Measurements from ENCODE around the gene AQP3.
"Not testable (repeated sequence)": the region's sequence is repeated elsewhere in the genome, so short reads cannot be mapped to it uniquely, and the experiment has no call there.

AQP3 gene

GRCh38 chr9:33408087-33408486, 39.3 kb downstream of the AQP3 start:
- Histone ChIP-seq H3K36me3 (ENCODE audit: control insufficient read depth in 4 of 4, insufficient read depth in 4 of 4, low read length in 3 of 4) (no peaks in the 10 kb centered on the region), H3K27ac (ENCODE audit: insufficient read depth in 1 of 2, low read depth in 1 of 2, low read length in 2 of 2, poor library complexity in 1 of 2, severe bottlenecking in 2 of 2) (no peak overlapping the region), H3K4me3 (ENCODE audit: control insufficient read depth in 1 of 7, extremely low read depth in 1 of 7, insufficient read depth in 4 of 7, low read depth in 2 of 7, low read length in 6 of 7) (no peak overlapping the region), H3K27me3 (replicated peaks in 2 of 5; ENCODE audit: control insufficient read depth in 4 of 5, insufficient read depth in 5 of 5, low read length in 4 of 5) (no peaks in the 10 kb centered on the region), H3K4me1 (ENCODE audit: control extremely low read depth in 1 of 4, control insufficient read depth in 4 of 4, insufficient read depth in 4 of 4, low read length in 3 of 4) (no peaks in the 10 kb centered on the region), H3K9me3 (ENCODE audit: control extremely low read depth in 1 of 5, control insufficient read depth in 4 of 5, insufficient read depth in 2 of 5, low read depth in 1 of 5, low read length in 4 of 5) (no peaks in the 10 kb centered on the region)
- no peak for DNase-seq
- ChIA-PET CTCF (interaction anchor here (1.0 to 1.8 kb wide), 3 partner anchors 44 to 59 kb away, joined by 3 to 6 read pairs (median 5); no protein-coding TSS in a partner anchor), POLR2A (no interaction called here)
- 96% methylated on average over 3 of the region's 5 CpGs for WGBS (ENCODE audit: insufficient coverage)

GRCh38 chr9:33407061-33407460, 40.3 kb downstream of the AQP3 start:
- POLR2A ChIA-PET = interaction anchor here (0.6 kb wide), 1 partner anchor 16 kb away, joined by 5 read pairs; no protein-coding TSS in a partner anchor
- H3K27ac ChIP-seq (ENCODE audit: insufficient read depth in 1 of 2, low read depth in 1 of 2, low read length in 2 of 2, poor library complexity in 1 of 2, severe bottlenecking in 2 of 2) = no peak overlapping the region
- whole genome bisulfite sequencing (ENCODE audit: insufficient coverage) = 83% methylated on average over 1 of the region's 3 CpGs

GRCh38 chr9:33404788-33405362, 42.5 kb downstream of the AQP3 start:
- Histone ChIP-seq H3K36me3 (ENCODE audit: control insufficient read depth in 4 of 4, insufficient read depth in 4 of 4, low read length in 3 of 4) (no peaks in the 10 kb centered on the region), H3K27ac (ENCODE audit: insufficient read depth in 1 of 2, low read depth in 1 of 2, low read length in 2 of 2, poor library complexity in 1 of 2, severe bottlenecking in 2 of 2) (no peak overlapping the region), H3K4me1 (ENCODE audit: control extremely low read depth in 1 of 4, control insufficient read depth in 4 of 4, insufficient read depth in 4 of 4, low read length in 3 of 4) (no peaks in the 10 kb centered on the region), H3K27me3 (replicated peaks in 2 of 5; ENCODE audit: control insufficient read depth in 4 of 5, insufficient read depth in 5 of 5, low read length in 4 of 5) (no peaks in the 10 kb centered on the region), H3K9me3 (ENCODE audit: control extremely low read depth in 1 of 5, control insufficient read depth in 4 of 5, insufficient read depth in 2 of 5, low read depth in 1 of 5, low read length in 4 of 5) (no peaks in the 10 kb centered on the region), H3K4me3 (ENCODE audit: control insufficient read depth in 1 of 7, extremely low read depth in 1 of 7, insufficient read depth in 4 of 7, low read depth in 2 of 7, low read length in 6 of 7) (no peak overlapping the region)
- no peak for DNase-seq
- ChIA-PET CTCF (interaction anchor here (1.0 to 4.8 kb wide), 10 partner anchors 9 to 211 kb away, joined by 4 to 40 read pairs (median 6); partner anchors contain the start of gene NOL6), POLR2A (no interaction called here)
- WGBS (ENCODE audit: insufficient coverage) = 88% methylated on average over 1 of the region's 4 CpGs

More at GRCh38 chr9:33407061-33407460, 40.3 kb downstream of the AQP3 start:
- Histone ChIP-seq H3K4me3 (ENCODE audit: control insufficient read depth in 1 of 7, extremely low read depth in 1 of 7, insufficient read depth in 4 of 7, low read depth in 2 of 7, low read length in 6 of 7) (no peak overlapping the region), H3K9me3 (ENCODE audit: control extremely low read depth in 1 of 5, control insufficient read depth in 4 of 5, insufficient read depth in 2 of 5, low read depth in 1 of 5, low read length in 4 of 5) (no peaks in the 10 kb centered on the region), H3K27me3 (replicated peaks in 2 of 5; ENCODE audit: control insufficient read depth in 4 of 5, insufficient read depth in 5 of 5, low read length in 4 of 5) (no peaks in the 10 kb centered on the region), H3K36me3 (ENCODE audit: control insufficient read depth in 4 of 4, insufficient read depth in 4 of 4, low read length in 3 of 4) (no peaks in the 10 kb centered on the region), H3K4me1 (ENCODE audit: control extremely low read depth in 1 of 4, control insufficient read depth in 4 of 4, insufficient read depth in 4 of 4, low read length in 3 of 4) (no peaks in the 10 kb centered on the region)
- DNase-seq = no peak
- CTCF ChIA-PET = interaction anchor here (1.8 kb wide), 1 partner anchor 60 kb away, joined by 5 read pairs; no protein-coding TSS in a partner anchor

GRCh38 chr9:33403941-33404787, 43.2 kb downstream of the AQP3 start:
- H3K27ac ChIP-seq (ENCODE audit: insufficient read depth in 1 of 2, low read depth in 1 of 2, low read length in 2 of 2, poor library complexity in 1 of 2, severe bottlenecking in 2 of 2) = no peak overlapping the region
- no peaks in the 10 kb centered on the region for H3K4me1 ChIP-seq (ENCODE audit: control extremely low read depth in 1 of 4, control insufficient read depth in 4 of 4, insufficient read depth in 4 of 4, low read length in 3 of 4)
- no peaks in the 10 kb centered on the region for H3K36me3 ChIP-seq (ENCODE audit: control insufficient read depth in 4 of 4, insufficient read depth in 4 of 4, low read length in 3 of 4)
- ChIA-PET POLR2A (no interaction called here), CTCF (interaction anchor here (1.0 to 4.8 kb wide), 12 partner anchors 9 to 70 kb away, joined by 3 to 40 read pairs (median 6); partner anchors contain the start of gene NOL6)
- H3K4me3 ChIP-seq (ENCODE audit: control insufficient read depth in 1 of 7, extremely low read depth in 1 of 7, insufficient read depth in 4 of 7, low read depth in 2 of 7, low read length in 6 of 7) = no peak overlapping the region
- WGBS (ENCODE audit: insufficient coverage) = 93% methylated on average over 17 of the region's 17 CpGs
- DNase-seq = no peak
- H3K9me3 ChIP-seq (ENCODE audit: control extremely low read depth in 1 of 5, control insufficient read depth in 4 of 5, insufficient read depth in 2 of 5, low read depth in 1 of 5, low read length in 4 of 5) = no peaks in the 10 kb centered on the region
- H3K27me3 ChIP-seq (replicated peaks in 2 of 5; ENCODE audit: control insufficient read depth in 4 of 5, insufficient read depth in 5 of 5, low read length in 4 of 5) = no peaks in the 10 kb centered on the region

GRCh38 chr9:33402371-33402770, 45.0 kb downstream of the AQP3 start, which contains the start of gene AQP7:
AQP7 (minus strand) TSS chr9:33402568; CDS start chr9:33401262, 1,306 bp downstream.
- 100% methylated on average over 5 of the region's 10 CpGs for WGBS (ENCODE audit: insufficient coverage)
- CTCF ChIA-PET = interaction anchor here (1.3 to 4.8 kb wide), 3 partner anchors 51 to 71 kb away, joined by 3 to 40 read pairs (median 4); no protein-coding TSS in a partner anchor
- not testable (repeated sequence) for H3K4me1 ChIP-seq (ENCODE audit: control extremely low read depth in 1 of 4, control insufficient read depth in 4 of 4, insufficient read depth in 4 of 4, low read length in 3 of 4)

GRCh38 chr9:33401809-33402208, 45.6 kb downstream of the AQP3 start:
- H3K27me3 ChIP-seq (replicated peaks in 2 of 5; ENCODE audit: control insufficient read depth in 4 of 5, insufficient read depth in 5 of 5, low read length in 4 of 5); H3K9me3 ChIP-seq (ENCODE audit: control extremely low read depth in 1 of 5, control insufficient read depth in 4 of 5, insufficient read depth in 2 of 5, low read depth in 1 of 5, low read length in 4 of 5); POLR2A ChIA-PET; DNase-seq; H3K4me3 ChIP-seq (ENCODE audit: control insufficient read depth in 1 of 7, extremely low read depth in 1 of 7, insufficient read depth in 4 of 7, low read depth in 2 of 7, low read length in 6 of 7); H3K36me3 ChIP-seq (ENCODE audit: control insufficient read depth in 4 of 4, insufficient read depth in 4 of 4, low read length in 3 of 4); H3K27ac ChIP-seq (ENCODE audit: insufficient read depth in 1 of 2, low read depth in 1 of 2, low read length in 2 of 2, poor library complexity in 1 of 2, severe bottlenecking in 2 of 2); H3K4me1 ChIP-seq (ENCODE audit: control extremely low read depth in 1 of 4, control insufficient read depth in 4 of 4, insufficient read depth in 4 of 4, low read length in 3 of 4): not testable (repeated sequence)
- WGBS (ENCODE audit: insufficient coverage) = 95% methylated on average over 5 of the region's 10 CpGs
- CTCF ChIA-PET = interaction anchor here (4.8 kb wide), 1 partner anchor 65 kb away, joined by 40 read pairs; no protein-coding TSS in a partner anchor

More at GRCh38 chr9:33402371-33402770, 45.0 kb downstream of the AQP3 start, which contains the start of gene AQP7:
- H3K9me3 ChIP-seq (ENCODE audit: control extremely low read depth in 1 of 5, control insufficient read depth in 4 of 5, insufficient read depth in 2 of 5, low read depth in 1 of 5, low read length in 4 of 5); H3K4me3 ChIP-seq (ENCODE audit: control insufficient read depth in 1 of 7, extremely low read depth in 1 of 7, insufficient read depth in 4 of 7, low read depth in 2 of 7, low read length in 6 of 7); H3K36me3 ChIP-seq (ENCODE audit: control insufficient read depth in 4 of 4, insufficient read depth in 4 of 4, low read length in 3 of 4); H3K27me3 ChIP-seq (replicated peaks in 2 of 5; ENCODE audit: control insufficient read depth in 4 of 5, insufficient read depth in 5 of 5, low read length in 4 of 5); H3K27ac ChIP-seq (ENCODE audit: insufficient read depth in 1 of 2, low read depth in 1 of 2, low read length in 2 of 2, poor library complexity in 1 of 2, severe bottlenecking in 2 of 2); POLR2A ChIA-PET; DNase-seq: not testable (repeated sequence)

GRCh38 chr9:33399047-33399446, 48.3 kb downstream of the AQP3 start:
- H3K9me3 ChIP-seq (ENCODE audit: control extremely low read depth in 1 of 5, control insufficient read depth in 4 of 5, insufficient read depth in 2 of 5, low read depth in 1 of 5, low read length in 4 of 5); POLR2A ChIA-PET; H3K27ac ChIP-seq (ENCODE audit: insufficient read depth in 1 of 2, low read depth in 1 of 2, low read length in 2 of 2, poor library complexity in 1 of 2, severe bottlenecking in 2 of 2); H3K4me1 ChIP-seq (ENCODE audit: control extremely low read depth in 1 of 4, control insufficient read depth in 4 of 4, insufficient read depth in 4 of 4, low read length in 3 of 4); H3K27me3 ChIP-seq (replicated peaks in 2 of 5; ENCODE audit: control insufficient read depth in 4 of 5, insufficient read depth in 5 of 5, low read length in 4 of 5); H3K36me3 ChIP-seq (ENCODE audit: control insufficient read depth in 4 of 4, insufficient read depth in 4 of 4, low read length in 3 of 4); H3K4me3 ChIP-seq (ENCODE audit: control insufficient read depth in 1 of 7, extremely low read depth in 1 of 7, insufficient read depth in 4 of 7, low read depth in 2 of 7, low read length in 6 of 7); DNase-seq: not testable (repeated sequence)
- CTCF ChIA-PET = interaction anchor here (0.9 to 1.7 kb wide), 4 partner anchors 16 to 49 kb away, joined by 3 to 4 read pairs (median 4); partner anchors contain the start of gene AQP3
- 100% methylated on average over 2 of the region's 4 CpGs for WGBS (ENCODE audit: insufficient coverage)
